NOMO-1 treated with dmso at 0.1 percent for 144 hours (cell line): ENCODE measurements around the gene DENND1A.
"Not testable (repeated sequence)": the region's sequence is repeated elsewhere in the genome, so short reads cannot be mapped to it uniquely, and the experiment has no call there.

Source experiments
- DNase-seq: peaks from one replicate; lab custom pipeline; 2025; ENCODE audit not compliant: unreplicated experiment; lab: John Stamatoyannopoulos, UW

The DENND1A gene

GRCh38 chr9:123742009-123742767 lies 187.7 kb downstream of the DENND1A start:
- no peak for DNase-seq

GRCh38 chr9:123741214-123741613 lies 188.7 kb downstream of the DENND1A start:
- DNase-seq = no peak

GRCh38 chr9:123739902-123740301 lies 190.0 kb downstream of the DENND1A start:
- DNase-seq = no peak

GRCh38 chr9:123739387-123739786 lies 190.5 kb downstream of the DENND1A start:
- no peak for DNase-seq

GRCh38 chr9:123738648-123739047 lies 191.3 kb downstream of the DENND1A start:
- no peak for DNase-seq

- no peak for DNase-seq
Observed at GRCh38 chr9:123735376-123735775, 194.6 kb downstream of the DENND1A start.

- not testable (repeated sequence) for DNase-seq
Observed at GRCh38 chr9:123728571-123728970, 201.4 kb downstream of the DENND1A start.

GRCh38 chr9:123727332-123727731 lies 202.6 kb downstream of the DENND1A start:
- no peak for DNase-seq

GRCh38 chr9:123725389-123725788 lies 204.5 kb downstream of the DENND1A start:
- DNase-seq = no peak

- DNase-seq = no peak
Observed at GRCh38 chr9:123724211-123724796, 205.6 kb downstream of the DENND1A start.

- DNase-seq = no peak
Observed at GRCh38 chr9:123723135-123723875, 206.6 kb downstream of the DENND1A start.

- no peak for DNase-seq
Observed at GRCh38 chr9:123722378-123722777, 207.5 kb downstream of the DENND1A start.

- no peak for DNase-seq
Observed at GRCh38 chr9:123718188-123718587, 211.7 kb downstream of the DENND1A start.

- DNase-seq = no peak
Observed at GRCh38 chr9:123717581-123718175, 212.2 kb downstream of the DENND1A start.

GRCh38 chr9:123716339-123716945 lies 213.5 kb downstream of the DENND1A start:
- DNase-seq = no peak

GRCh38 chr9:123715258-123715657 lies 214.7 kb downstream of the DENND1A start:
- no peak for DNase-seq

- no peak for DNase-seq
Observed at GRCh38 chr9:123713282-123713681, 216.6 kb downstream of the DENND1A start.

- no peak for DNase-seq
Observed at GRCh38 chr9:123712399-123712798, 217.5 kb downstream of the DENND1A start.

- DNase-seq = no peak
Observed at GRCh38 chr9:123710299-123710698, 219.6 kb downstream of the DENND1A start.

GRCh38 chr9:123702483-123702882 lies 227.4 kb downstream of the DENND1A start:
- no peak for DNase-seq

- no peak for DNase-seq
Observed at GRCh38 chr9:123697686-123698085, 232.2 kb downstream of the DENND1A start.
